HL-60 (cell line): Measurements from ENCODE around the gene AQP12A.

Experiments
- DNase-seq, 2 experiments: peaks; one replicate each; pipeline ENCODE4 v3.0.0-alpha.2; 2010 to 2020; ENCODE audit warnings: low read depth in 1 of 2, low spot score in 1 of 2
- H3K27ac ChIP-seq: fragments of 250-450 bp; sonication (Bioruptor Pico); replicated peaks from 2 replicates; pipeline ENCODE4 v1.5.1; 2020; ENCODE audit warnings: mild to moderate bottlenecking, moderate library complexity
- H3K27me3 ChIP-seq: fragments of 250-450 bp; sonication (Bioruptor Pico); 2 replicates; pipeline ENCODE4 v1.5.1; 2021; ENCODE audit warnings: mild to moderate bottlenecking, moderate library complexity; ENCODE audit not compliant: insufficient read depth, poor library complexity, severe bottlenecking
- H3K4me3 ChIP-seq: replicated peaks from 2 replicates; pipeline ENCODE4 v1.5.1; 2011; ENCODE audit warnings: mild to moderate bottlenecking, control low read depth, low read length; ENCODE audit not compliant: insufficient read depth
- GABPA ChIP-seq: IDR thresholded peaks from 2 replicates; pipeline ENCODE4 v1.6.1; 2012; ENCODE audit warnings: low read depth
- POLR2AphosphoS5 ChIP-seq: IDR thresholded peaks from 2 replicates; pipeline ENCODE4 v1.6.1; 2012; ENCODE audit warnings: low read depth
- SPI1 ChIP-seq: IDR thresholded peaks from 2 replicates; pipeline ENCODE4 v1.6.1; 2012; ENCODE audit warnings: low read depth, mild to moderate bottlenecking, borderline replicate concordance
- TF ChIP-seq, protein P1 (sequence below): IDR thresholded peaks from one replicate; pipeline ENCODE4 v1.5.1; 2011; ENCODE audit warnings: low read length, control low read depth, inconsistent platforms; ENCODE audit not compliant: insufficient read depth
- TF ChIP-seq, protein P2 (sequence below): IDR thresholded peaks from 2 replicates; pipeline ENCODE4 v1.6.1; 2012; ENCODE audit warnings: low read depth; ENCODE audit not compliant: insufficient replicate concordance

AQP12A gene

GRCh38 chr2:240686460-240686859, 5.2 kb upstream of the AQP12A start:
- Histone ChIP-seq H3K27ac (no peak overlapping the region), H3K4me3 (no peak overlapping the region), H3K27me3 (no peaks in the 10 kb centered on the region)
- peak in 1 of 2 experiments; percentile 12 for DNase-seq
- TF ChIP-seq, protein P1, sequence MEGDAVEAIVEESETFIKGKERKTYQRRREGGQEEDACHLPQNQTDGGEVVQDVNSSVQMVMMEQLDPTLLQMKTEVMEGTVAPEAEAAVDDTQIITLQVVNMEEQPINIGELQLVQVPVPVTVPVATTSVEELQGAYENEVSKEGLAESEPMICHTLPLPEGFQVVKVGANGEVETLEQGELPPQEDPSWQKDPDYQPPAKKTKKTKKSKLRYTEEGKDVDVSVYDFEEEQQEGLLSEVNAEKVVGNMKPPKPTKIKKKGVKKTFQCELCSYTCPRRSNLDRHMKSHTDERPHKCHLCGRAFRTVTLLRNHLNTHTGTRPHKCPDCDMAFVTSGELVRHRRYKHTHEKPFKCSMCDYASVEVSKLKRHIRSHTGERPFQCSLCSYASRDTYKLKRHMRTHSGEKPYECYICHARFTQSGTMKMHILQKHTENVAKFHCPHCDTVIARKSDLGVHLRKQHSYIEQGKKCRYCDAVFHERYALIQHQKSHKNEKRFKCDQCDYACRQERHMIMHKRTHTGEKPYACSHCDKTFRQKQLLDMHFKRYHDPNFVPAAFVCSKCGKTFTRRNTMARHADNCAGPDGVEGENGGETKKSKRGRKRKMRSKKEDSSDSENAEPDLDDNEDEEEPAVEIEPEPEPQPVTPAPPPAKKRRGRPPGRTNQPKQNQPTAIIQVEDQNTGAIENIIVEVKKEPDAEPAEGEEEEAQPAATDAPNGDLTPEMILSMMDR, result no peak
- no peak for TF ChIP-seq SPI1
- no peak for TF ChIP-seq GABPA
- no peak for TF ChIP-seq POLR2AphosphoS5

DNA sequence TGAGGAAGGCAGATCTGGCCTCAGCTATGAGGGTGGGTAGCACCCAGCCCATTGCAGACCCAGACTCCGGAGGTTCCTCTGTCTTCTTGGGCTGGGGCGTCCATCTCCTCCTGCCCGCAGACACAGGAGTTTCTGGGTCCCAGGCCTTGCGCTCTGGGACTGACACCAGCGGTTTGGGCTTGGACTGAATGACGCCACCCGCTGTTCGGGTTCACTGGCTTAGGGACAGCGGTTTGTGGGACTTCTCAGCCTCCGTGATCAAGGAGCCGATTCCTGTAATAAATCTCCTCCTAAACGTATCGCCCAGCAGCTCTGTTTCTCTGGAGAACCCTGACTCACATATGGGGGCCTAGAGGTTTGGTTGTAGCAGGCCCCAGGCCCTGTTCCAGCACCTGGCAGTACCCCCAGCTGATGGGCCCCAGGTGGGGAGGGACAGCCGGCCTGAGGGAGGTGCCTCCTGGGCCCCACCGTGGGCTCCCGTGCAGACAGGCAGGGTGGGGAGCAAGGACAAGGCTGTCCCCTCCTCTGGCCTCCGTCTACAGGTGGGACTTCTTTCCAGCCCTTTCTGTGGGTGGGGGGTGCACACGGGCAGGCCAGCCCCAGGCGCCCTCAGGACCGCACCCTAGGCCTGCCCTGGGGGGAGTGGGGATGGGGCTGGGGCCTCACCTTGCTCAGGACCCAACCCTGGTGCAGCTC, 4.5 kb upstream of the AQP12A start:
- no peak overlapping the region for H3K27ac ChIP-seq
- H3K4me3 ChIP-seq, result no peak overlapping the region
- no peak for DNase-seq
- TF ChIP-seq, protein P1, result no peak
- TF ChIP-seq POLR2AphosphoS5 (no peak), SPI1 (no peak), GABPA (no peak)
- TF ChIP-seq, protein P2, sequence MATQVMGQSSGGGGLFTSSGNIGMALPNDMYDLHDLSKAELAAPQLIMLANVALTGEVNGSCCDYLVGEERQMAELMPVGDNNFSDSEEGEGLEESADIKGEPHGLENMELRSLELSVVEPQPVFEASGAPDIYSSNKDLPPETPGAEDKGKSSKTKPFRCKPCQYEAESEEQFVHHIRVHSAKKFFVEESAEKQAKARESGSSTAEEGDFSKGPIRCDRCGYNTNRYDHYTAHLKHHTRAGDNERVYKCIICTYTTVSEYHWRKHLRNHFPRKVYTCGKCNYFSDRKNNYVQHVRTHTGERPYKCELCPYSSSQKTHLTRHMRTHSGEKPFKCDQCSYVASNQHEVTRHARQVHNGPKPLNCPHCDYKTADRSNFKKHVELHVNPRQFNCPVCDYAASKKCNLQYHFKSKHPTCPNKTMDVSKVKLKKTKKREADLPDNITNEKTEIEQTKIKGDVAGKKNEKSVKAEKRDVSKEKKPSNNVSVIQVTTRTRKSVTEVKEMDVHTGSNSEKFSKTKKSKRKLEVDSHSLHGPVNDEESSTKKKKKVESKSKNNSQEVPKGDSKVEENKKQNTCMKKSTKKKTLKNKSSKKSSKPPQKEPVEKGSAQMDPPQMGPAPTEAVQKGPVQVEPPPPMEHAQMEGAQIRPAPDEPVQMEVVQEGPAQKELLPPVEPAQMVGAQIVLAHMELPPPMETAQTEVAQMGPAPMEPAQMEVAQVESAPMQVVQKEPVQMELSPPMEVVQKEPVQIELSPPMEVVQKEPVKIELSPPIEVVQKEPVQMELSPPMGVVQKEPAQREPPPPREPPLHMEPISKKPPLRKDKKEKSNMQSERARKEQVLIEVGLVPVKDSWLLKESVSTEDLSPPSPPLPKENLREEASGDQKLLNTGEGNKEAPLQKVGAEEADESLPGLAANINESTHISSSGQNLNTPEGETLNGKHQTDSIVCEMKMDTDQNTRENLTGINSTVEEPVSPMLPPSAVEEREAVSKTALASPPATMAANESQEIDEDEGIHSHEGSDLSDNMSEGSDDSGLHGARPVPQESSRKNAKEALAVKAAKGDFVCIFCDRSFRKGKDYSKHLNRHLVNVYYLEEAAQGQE, result no peak
- no peaks in the 10 kb centered on the region for H3K27me3 ChIP-seq

DNA sequence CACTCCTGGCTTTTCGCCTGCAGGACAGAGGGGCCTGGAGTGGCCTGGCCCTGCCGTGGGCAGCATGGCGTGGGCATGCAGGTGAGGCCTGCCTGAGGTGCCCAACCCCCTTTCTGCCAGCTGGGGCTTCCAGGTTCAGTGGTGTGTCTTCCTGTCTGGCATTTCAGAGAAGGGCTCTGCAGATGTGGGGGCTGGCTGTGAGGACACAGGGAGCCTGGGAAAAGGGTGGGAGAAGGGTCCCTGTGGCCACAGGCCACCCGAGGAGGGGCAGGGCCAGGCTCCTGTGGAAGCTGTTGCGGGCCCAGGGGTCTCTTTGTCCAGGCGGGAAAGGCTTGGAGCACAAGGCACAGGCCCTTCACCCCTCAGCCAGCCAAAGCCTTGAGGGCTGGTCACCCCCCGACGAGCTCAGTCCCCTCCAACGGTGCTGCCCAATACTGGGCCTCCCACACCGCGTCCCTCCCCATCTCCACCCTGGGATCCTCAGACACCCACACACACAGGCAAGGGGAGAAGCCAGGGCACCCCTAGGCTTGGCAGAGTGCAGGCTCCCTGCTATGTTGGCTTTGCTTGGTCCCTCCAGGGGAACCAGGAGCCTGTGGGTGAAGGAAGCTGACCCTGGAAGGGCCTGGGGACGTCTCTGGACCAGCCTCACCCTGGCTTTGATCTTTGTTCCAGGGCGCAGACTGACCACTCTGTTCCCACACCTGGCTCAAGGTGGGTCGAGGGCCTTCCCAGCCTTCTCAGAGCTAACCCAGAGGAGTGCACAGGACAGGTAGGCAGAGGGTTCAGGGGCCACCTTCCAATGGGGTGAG, 3.7 kb upstream of the AQP12A start:
- Histone ChIP-seq H3K27me3 (no peaks in the 10 kb centered on the region), H3K27ac (no peak overlapping the region), H3K4me3 (no peak overlapping the region)
- no peak for DNase-seq
- TF ChIP-seq POLR2AphosphoS5, result no peak
- TF ChIP-seq, protein P1, result no peak

DNA sequence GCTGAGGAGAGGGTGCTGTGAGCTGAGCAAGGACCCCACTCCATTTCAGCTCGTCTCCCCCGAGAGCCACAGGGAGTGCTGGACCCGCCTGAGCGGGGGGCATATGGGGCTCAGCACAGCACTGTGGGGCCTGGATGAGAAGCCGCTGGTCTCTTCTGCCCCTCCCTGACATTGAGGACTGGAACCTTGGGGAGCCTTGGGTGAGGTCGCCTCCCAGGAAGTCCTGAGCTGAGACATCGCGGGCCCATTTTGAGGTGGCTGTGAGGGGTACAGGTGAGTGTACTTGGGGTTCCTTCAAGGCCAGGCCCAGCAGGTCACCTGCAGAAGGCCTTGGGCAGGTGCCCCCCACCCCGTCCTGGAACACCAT, 3.1 kb upstream of the AQP12A start:
- no peak overlapping the region for H3K4me3 ChIP-seq
- no peaks in the 10 kb centered on the region for H3K27me3 ChIP-seq
- no peak overlapping the region for H3K27ac ChIP-seq
- TF ChIP-seq POLR2AphosphoS5 (no peak), GABPA (no peak), SPI1 (no peak)
- TF ChIP-seq, protein P1, result no peak
- TF ChIP-seq, protein P2, result no peak
- DNase-seq, result no peak
